HEK293T (cell line): Measurements from ENCODE around the gene CD38.

Experiments
- CTCF ChIA-PET: fragments of 350-600 bp; formaldehyde crosslinking; extraction: SDS; loops from one replicate; lab custom pipeline; 2021; ENCODE audit warnings: antibody characterized with exemption, inconsistent platforms; lab: Yijun Ruan, JAX
- POLR2A ChIA-PET: fragments of 350-600 bp; formaldehyde crosslinking; extraction: SDS; loops from one replicate; lab custom pipeline; 2020; ENCODE audit warnings: antibody characterized with exemption, inconsistent platforms; lab: Yijun Ruan, JAX
- DNase-seq: peaks from one replicate; pipeline ENCODE4 v3.0.0; 2012; ENCODE audit warnings: mixed read lengths; ENCODE audit errors: extremely low spot score
- ARNT ChIP-seq: fragments of 450-650 bp; IDR thresholded peaks from 2 replicates; pipeline ENCODE4 v1.6.1; 2017; ENCODE audit warnings: mild to moderate bottlenecking
- BHLHE40 ChIP-seq: fragments of 450-650 bp; IDR thresholded peaks from 2 replicates; pipeline ENCODE4 v1.6.1; 2016; ENCODE audit warnings: mild to moderate bottlenecking, moderate library complexity, borderline replicate concordance
- CTBP1 ChIP-seq: fragments of 450-650 bp; IDR thresholded peaks from 2 replicates; pipeline ENCODE4 v1.6.1; 2016; ENCODE audit warnings: borderline replicate concordance
- ELF4 ChIP-seq: fragments of 450-650 bp; IDR thresholded peaks from 2 replicates; pipeline ENCODE4 v1.6.1; 2017; ENCODE audit warnings: antibody characterized with exemption
- FOXA1 ChIP-seq: fragments of 450-650 bp; IDR thresholded peaks from 2 replicates; pipeline ENCODE4 v1.6.1; 2016; ENCODE audit warnings: mild to moderate bottlenecking
- FOXK2 ChIP-seq: fragments of 450-650 bp; IDR thresholded peaks from 2 replicates; pipeline ENCODE4 v1.6.1; 2016; ENCODE audit warnings: mild to moderate bottlenecking
- FOXM1 ChIP-seq: fragments of 450-650 bp; IDR thresholded peaks from 2 replicates; pipeline ENCODE4 v1.6.1; 2017; ENCODE audit warnings: mild to moderate bottlenecking, borderline replicate concordance
- HDGF ChIP-seq: fragments of 450-650 bp; IDR thresholded peaks from 2 replicates; pipeline ENCODE4 v1.6.1; 2017; ENCODE audit warnings: antibody characterized with exemption, borderline replicate concordance
- L3MBTL2 ChIP-seq: fragments of 450-650 bp; conservative IDR thresholded peaks from 2 replicates; pipeline ENCODE4 v1.6.1; 2016; ENCODE audit warnings: mild to moderate bottlenecking
- LEF1 ChIP-seq: fragments of 450-650 bp; IDR thresholded peaks from 2 replicates; pipeline ENCODE4 v1.6.1; 2017; ENCODE audit warnings: mild to moderate bottlenecking, borderline replicate concordance
- NFRKB ChIP-seq: fragments of 450-650 bp; IDR thresholded peaks from 2 replicates; pipeline ENCODE4 v1.6.1; 2016; ENCODE audit warnings: mild to moderate bottlenecking, moderate library complexity
- PKNOX1 ChIP-seq: fragments of 450-650 bp; IDR thresholded peaks from 2 replicates; pipeline ENCODE4 v1.6.1; 2016
- SP1 ChIP-seq: fragments of 450-650 bp; IDR thresholded peaks from 2 replicates; pipeline ENCODE4 v1.6.1; 2017
- SUZ12 ChIP-seq: fragments of 450-650 bp; IDR thresholded peaks from 2 replicates; pipeline ENCODE4 v1.6.1; 2016; ENCODE audit warnings: mild to moderate bottlenecking
- TARDBP ChIP-seq: fragments of 450-650 bp; IDR thresholded peaks from 2 replicates; pipeline ENCODE4 v1.6.1; 2016
- ZNF384 ChIP-seq: fragments of 450-650 bp; IDR thresholded peaks from 2 replicates; pipeline ENCODE4 v1.6.1; 2016

Gene CD38

GRCh38 chr4:15894921-15895916, 117.1 kb downstream of the CD38 start:
- ChIA-PET POLR2A (no interaction called here), CTCF (interaction anchor here (0.6 to 1.4 kb wide), 3 partner anchors 13 to 371 kb away, joined by 3 read pairs; no protein-coding TSS in a partner anchor)
- DNase-seq: no peak
- no peak for TF ChIP-seq FOXM1
- TF ChIP-seq TARDBP: no peak
- no peak for TF ChIP-seq NFRKB
- no peak for TF ChIP-seq FOXK2
- TF ChIP-seq L3MBTL2: no peak
- no peak for TF ChIP-seq BHLHE40
- no peak for TF ChIP-seq ARNT
- TF ChIP-seq SUZ12: no peak

- CTCF ChIA-PET: no interaction called here
- TF ChIP-seq ELF4 (no peak), ARNT (no peak), FOXK2 (no peak), L3MBTL2 (no peak), SP1 (no peak), FOXM1 (no peak), TARDBP (no peak), SUZ12 (no peak), NFRKB (no peak), FOXA1 (no peak), HDGF (no peak), BHLHE40 (no peak), LEF1 (no peak), CTBP1 (no peak), ZNF384 (no peak), PKNOX1 (no peak)
- POLR2A ChIA-PET: no interaction called here
- no peak for DNase-seq
Measured at GRCh38 chr4:15897577-15897976, 119.4 kb downstream of the CD38 start.

GRCh38 chr4:15898902-15899301, 120.8 kb downstream of the CD38 start:
- ChIA-PET CTCF (no interaction called here), POLR2A (no interaction called here)
- no peak for TF ChIP-seq ZNF384
- TF ChIP-seq FOXM1: no peak
- no peak for TF ChIP-seq NFRKB
- no peak for TF ChIP-seq LEF1
- no peak for TF ChIP-seq HDGF
- TF ChIP-seq PKNOX1: no peak
- TF ChIP-seq SUZ12: no peak
- TF ChIP-seq TARDBP: no peak
- TF ChIP-seq CTBP1: no peak
- TF ChIP-seq SP1: no peak
- TF ChIP-seq L3MBTL2: no peak
- TF ChIP-seq BHLHE40: no peak
- TF ChIP-seq ELF4: no peak
- TF ChIP-seq FOXK2: no peak
- no peak for TF ChIP-seq FOXA1
- no peak for TF ChIP-seq ARNT
- DNase-seq: no peak

GRCh38 chr4:15899511-15899910, 121.4 kb downstream of the CD38 start:
- no peak for TF ChIP-seq FOXK2
- TF ChIP-seq ELF4: no peak
- no peak for TF ChIP-seq SUZ12
- no peak for TF ChIP-seq L3MBTL2
- TF ChIP-seq PKNOX1: no peak
- TF ChIP-seq ARNT: no peak
- TF ChIP-seq LEF1: no peak
- POLR2A ChIA-PET: no interaction called here
- DNase-seq: no peak
- CTCF ChIA-PET: no interaction called here

GRCh38 chr4:15901007-15901406, 122.9 kb downstream of the CD38 start:
- ChIA-PET CTCF (no interaction called here), POLR2A (no interaction called here)
- DNase-seq: no peak
- TF ChIP-seq NFRKB: no peak
- TF ChIP-seq SUZ12: no peak
- TF ChIP-seq HDGF: no peak
- TF ChIP-seq FOXM1: no peak
- TF ChIP-seq BHLHE40: no peak
- TF ChIP-seq SP1: no peak
- no peak for TF ChIP-seq ELF4
- no peak for TF ChIP-seq ZNF384
- no peak for TF ChIP-seq LEF1
- no peak for TF ChIP-seq L3MBTL2
- no peak for TF ChIP-seq CTBP1
- no peak for TF ChIP-seq PKNOX1
- no peak for TF ChIP-seq ARNT
